Activated CD4-positive, alpha-beta T cell treated with anti-CD3 and anti-CD28 coated beads, Interleukin-2, amount 50 U/mL, for 48 hours (primary cell): ENCODE results near the gene FN3KRP.
"Not testable (repeated sequence)": the region's sequence is repeated elsewhere in the genome, so short reads cannot be mapped to it uniquely, and the experiment has no call there.

ENCODE experiments used
- DNase-seq, 2 experiments: peaks; one replicate each; pipeline ENCODE4 v3.0.0-alpha.2; 2020

The FN3KRP gene

DNA sequence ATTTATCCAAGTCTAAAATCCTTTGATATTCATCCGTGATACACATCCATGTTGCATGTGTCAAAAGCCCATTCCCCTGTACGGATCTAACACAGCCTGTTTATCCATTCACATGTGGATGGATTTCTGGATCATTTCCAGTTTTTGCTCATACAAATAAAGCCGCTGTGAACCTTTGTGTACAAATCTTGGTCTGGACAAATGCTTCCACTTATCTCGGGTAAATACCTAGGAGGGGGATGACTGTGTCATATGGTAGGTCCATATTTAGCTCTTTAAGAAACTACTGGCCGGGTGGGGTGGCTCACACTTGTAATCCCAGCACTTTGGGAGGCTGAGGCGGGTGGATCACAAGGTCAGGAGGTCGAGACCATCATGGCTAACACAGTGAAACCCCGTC, 29.0 kb downstream of the FN3KRP start:
- no peak for DNase-seq

GRCh38 chr17:82748756-82749155, 32.2 kb downstream of the FN3KRP start:
- DNase-seq, result no peak

DNA sequence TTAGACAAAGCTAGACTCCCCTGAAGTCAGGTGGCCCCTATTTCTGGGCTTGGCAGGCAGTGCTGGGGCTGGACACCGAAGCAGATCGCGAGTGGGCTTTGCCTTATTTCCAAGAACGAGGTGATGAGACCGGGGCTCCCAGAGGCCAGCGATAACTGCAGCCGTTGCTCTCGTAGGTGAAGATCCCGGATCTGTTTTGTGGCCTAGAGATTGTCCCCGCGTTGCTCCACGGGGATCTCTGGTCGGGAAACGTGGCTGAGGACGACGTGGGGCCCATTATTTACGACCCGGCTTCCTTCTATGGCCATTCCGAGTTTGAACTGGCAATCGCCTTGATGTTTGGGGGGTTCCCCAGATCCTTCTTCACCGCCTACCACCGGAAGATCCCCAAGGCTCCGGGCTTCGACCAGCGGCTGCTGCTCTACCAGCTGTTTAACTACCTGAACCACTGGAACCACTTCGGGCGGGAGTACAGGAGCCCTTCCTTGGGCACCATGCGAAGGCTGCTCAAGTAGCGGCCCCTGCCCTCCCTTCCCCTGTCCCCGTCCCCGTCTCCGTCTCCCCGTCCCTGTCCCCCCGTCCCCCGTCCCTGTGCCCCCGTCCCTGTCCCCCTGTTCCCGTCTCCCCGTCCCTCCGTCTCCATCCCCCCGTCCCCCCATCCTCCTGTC, 33.9 kb downstream of the FN3KRP start:
- DNase-seq, result no peak

- DNase-seq, result no peak
Measured at GRCh38 chr17:82751171-82751570, 34.7 kb downstream of the FN3KRP start.

DNA sequence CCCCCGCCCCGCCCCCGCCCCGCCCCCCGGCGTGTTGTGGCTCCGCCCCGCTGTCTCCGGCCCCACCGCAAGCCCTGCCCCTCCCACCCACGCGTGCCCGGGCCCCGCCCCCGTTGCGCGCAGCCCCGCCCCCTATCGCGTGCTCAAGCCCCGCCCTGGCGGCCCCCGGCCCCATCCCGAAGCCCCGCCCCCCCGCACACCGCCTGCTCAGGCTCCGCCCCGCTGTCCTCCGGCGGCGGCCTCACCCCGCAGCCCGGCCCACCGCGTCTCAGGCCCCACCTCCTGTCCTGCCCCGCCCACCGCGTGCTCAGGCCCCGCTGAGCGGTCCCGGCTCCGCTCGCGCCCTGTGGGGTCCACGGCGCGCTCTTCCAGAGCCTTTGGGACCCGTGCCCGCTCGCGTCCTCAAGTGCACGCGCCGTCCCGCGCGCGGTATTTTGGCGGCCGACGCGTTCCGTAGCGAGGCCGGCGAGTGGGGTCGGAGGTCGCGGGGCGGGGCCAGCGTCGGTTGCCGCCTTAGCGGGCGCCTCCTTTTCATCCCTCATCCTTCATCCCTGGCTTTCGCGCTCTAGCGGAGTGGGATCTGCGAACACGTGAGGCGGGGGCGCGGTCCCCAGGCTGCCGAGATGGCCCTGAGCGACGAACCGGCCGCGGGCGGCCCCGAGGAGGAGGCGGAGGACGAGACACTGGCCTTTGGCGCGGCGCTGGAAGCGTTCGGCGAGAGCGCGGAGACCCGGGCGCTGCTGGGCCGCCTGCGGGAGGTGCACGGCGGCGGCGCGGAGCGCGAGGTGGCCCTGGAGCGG, 35.3 kb downstream of the FN3KRP start, which contains the start of gene TBCD:
Gene TBCD, plus strand, starts transcription at position 495 of the 800 bp plus-strand sequence. Its CDS starts 129 bp downstream, at position 624.
- peak; percentile 88 for DNase-seq

- DNase-seq, result no peak
Measured at GRCh38 chr17:82752371-82753200, 36.1 kb downstream of the FN3KRP start.

GRCh38 chr17:82753201-82753464, 36.6 kb downstream of the FN3KRP start:
- DNase-seq, result no peak

DNA sequence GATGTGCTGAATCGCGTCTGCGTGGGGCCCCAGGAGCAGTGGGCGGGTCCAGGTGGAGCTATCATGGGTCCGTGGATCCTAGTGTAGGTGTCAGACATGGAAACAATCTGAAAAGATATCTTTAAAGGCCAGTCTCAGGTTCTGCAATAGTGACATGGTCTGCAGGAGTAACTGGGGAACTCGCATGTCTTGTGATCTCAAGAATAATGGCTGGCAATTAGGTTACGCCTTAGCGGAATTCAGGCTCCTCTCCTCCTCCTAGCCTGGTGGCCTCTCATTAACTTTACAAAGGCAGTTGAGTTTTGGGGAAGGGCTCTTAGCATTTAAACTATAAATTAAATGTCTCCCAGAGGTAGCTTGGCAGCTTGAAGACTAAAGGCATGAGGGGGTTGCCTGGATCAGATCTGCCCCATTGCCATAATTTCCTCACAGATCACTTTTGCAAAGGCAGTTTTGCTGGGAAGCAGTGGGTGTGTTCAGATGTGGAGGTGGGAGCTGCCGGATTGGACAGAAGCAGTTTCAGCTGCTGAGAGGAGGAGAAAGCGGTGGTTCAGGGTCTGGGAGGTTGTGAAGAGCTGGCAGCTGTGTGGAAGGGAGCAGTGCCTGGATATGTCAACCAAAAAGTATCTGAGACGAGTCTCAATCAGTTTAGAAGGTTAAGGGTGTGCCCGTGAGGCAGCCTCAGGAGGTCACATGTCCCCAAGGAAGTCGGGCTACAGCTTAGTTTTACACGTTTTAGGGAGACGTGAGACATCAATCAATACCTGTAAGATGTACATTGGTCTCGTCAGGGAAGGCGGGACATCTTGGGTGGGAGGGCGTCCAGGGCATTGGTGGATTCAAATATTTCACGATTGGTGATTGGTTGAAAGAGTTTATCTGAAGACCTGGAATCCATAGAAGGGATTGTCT, 38.0 kb downstream of the FN3KRP start:
- no peak for DNase-seq

GRCh38 chr17:82756166-82756565, 39.7 kb downstream of the FN3KRP start:
- no peak for DNase-seq

DNA sequence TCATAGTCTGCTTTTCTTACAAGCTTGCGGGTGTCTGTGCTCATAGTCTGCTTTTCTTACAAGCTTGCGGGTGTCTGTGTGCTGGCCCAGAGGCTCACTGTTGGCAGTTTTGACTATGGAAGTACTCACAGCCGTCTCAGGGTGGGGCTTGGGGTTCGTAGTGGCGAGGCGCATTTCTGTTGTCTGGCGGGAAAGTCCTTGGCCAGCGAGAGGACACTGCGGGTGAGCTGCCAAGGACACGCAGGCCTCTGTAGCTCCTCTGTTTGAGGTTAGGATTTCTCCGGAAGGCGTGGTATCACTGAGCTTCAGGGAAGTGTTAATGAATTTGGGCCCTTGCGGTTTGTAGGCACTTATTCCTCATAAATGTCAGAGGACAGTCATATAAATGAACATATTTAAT, 48.9 kb downstream of the FN3KRP start:
- DNase-seq, result no peak

- peak; percentile 43 to 62 for DNase-seq
Measured at GRCh38 chr17:82767041-82767754, 50.7 kb downstream of the FN3KRP start.

- DNase-seq, result no peak
Measured at GRCh38 chr17:82769041-82769440, 52.5 kb downstream of the FN3KRP start.

DNA sequence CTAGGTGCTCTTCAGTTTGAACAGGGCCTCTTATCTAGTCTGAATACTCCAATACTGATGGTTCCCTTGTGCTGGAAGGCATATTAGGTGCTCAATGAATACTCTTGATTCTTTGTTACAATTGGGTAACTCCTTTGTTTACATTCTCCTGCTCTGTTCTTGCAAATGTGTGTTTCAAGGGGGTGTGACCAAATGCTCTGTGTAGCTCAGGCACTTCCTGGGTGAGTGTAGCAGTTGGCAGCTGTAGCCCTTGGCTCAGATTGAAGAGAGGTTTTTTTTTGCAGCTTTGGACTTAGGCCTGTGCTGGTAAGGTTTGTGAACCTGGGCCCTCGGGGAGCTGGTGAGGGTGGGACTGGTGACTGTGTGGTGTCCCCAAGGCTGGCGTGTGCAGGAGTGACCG, 55.5 kb downstream of the FN3KRP start:
- DNase-seq, result no peak

DNA sequence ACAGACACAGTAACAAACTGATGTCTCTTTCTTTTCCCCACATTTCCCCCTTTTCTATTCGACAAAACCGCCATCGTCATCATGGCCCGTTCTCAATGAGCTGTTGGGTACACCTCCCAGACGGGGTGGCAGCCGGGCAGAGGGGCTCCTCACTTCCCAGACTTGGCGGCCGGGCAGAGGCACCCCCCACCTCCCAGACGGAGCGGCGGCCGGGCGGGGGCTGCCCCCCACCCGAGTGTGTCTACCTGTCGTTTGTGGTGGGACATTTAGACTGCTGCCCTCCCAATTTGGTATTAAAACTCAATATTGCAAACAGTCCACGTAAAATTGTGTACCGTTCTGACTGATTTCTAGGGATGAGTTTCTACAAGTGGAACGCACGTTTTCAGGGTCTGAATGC, 58.0 kb downstream of the FN3KRP start:
- not testable (repeated sequence) for DNase-seq

DNA sequence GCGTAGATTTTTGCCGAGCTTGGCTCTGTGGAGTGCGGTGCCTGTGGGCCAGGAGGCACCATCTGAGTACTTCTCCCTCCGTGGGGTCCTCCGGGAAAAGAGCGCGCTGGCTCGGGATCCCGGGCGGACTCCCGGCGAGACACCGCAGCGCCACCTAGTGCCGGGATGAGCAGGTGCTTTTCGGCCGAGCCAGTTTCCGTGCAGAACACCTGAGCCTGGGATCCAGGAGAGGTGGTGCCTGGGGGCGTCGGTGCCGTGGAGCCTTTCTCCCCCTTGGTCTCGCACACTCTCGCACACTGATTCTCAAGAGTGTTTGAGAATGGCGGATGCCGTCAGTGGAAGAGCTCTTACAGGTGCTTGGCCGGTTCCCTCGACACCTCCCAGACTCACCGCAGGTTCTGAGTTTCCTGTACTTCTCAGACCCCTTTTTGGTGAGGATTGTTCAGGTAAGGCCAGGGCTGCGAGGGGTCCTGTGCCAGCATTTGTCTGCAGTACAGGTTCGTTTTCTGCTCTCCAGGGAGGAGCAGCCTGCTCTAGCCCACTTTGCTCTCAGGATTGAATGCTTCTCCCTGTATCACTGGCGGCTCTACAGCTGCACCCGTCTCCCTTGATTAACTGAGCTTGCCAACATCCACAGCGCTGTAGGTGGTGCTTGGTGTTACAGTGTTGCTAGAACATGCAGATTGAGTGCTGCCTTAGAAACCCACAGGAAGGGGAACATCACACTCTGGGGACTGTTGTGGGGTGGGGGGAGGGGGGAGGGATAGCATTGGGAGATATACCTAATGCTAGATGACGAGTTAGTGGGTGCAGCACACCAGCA, 58.7 kb downstream of the FN3KRP start:
- peak; percentile 48 to 53 for DNase-seq

- DNase-seq, result no peak
Measured at GRCh38 chr17:82776454-82776853, 59.9 kb downstream of the FN3KRP start.
